Liver (tissue), 9 donors: ENCODE data around the gene TXNDC12. TPM values are rescaled to one million over a fixed set of nuclear protein-coding genes. Genes with fewer than 3 reads are reported as not detected.

Experiments used
- DNase-seq: peaks from one replicate; pipeline ENCODE4 v3.0.0-alpha.2; 2017; ENCODE audit warnings: low spot score
- H3K27ac ChIP-seq, 2 donors: one replicate each; pipeline ENCODE4 v1.7.0; 2013; ENCODE audit warnings: inconsistent platforms in 2 of 2, low read length in 2 of 2, control low read depth in 1 of 2, low read depth in 1 of 2, mild to moderate bottlenecking in 1 of 2
- H3K27me3 ChIP-seq, 4 donors: one replicate each; pipeline versions ENCODE4 v1.6.1 to v1.7.0; 2013; ENCODE audit warnings: low read length in 3 of 4, inconsistent platforms in 1 of 4, mild to moderate bottlenecking in 1 of 4, moderate library complexity in 1 of 4; ENCODE audit not compliant: control insufficient read depth in 4 of 4, insufficient read depth in 4 of 4
- H3K36me3 ChIP-seq, 4 donors: one replicate each; pipeline versions ENCODE4 v1.6.1 to v1.7.0; 2013; ENCODE audit warnings: low read length in 3 of 4, mild to moderate bottlenecking in 3 of 4, low read depth in 1 of 4, moderate library complexity in 1 of 4; ENCODE audit not compliant: control insufficient read depth in 4 of 4, insufficient read depth in 3 of 4
- H3K4me1 ChIP-seq, 4 donors: one replicate each; pipeline versions ENCODE4 v1.6.1 to v1.7.0; 2013; ENCODE audit warnings: low read length in 3 of 4, mild to moderate bottlenecking in 3 of 4, moderate library complexity in 1 of 4; ENCODE audit not compliant: control insufficient read depth in 4 of 4, insufficient read depth in 4 of 4
- H3K4me3 ChIP-seq, 3 donors: one replicate each; pipeline versions ENCODE4 v1.6.1 to v1.7.0; 2013; ENCODE audit warnings: low read length in 3 of 3, control low read depth in 1 of 3, low read depth in 1 of 3, mild to moderate bottlenecking in 1 of 3
- H3K9ac ChIP-seq, 2 donors: one replicate each; pipeline ENCODE4 v1.7.0; 2013; ENCODE audit warnings: low read length in 2 of 2, mild to moderate bottlenecking in 2 of 2, moderate library complexity in 2 of 2, control low read depth in 1 of 2, low read depth in 1 of 2
- H3K9me3 ChIP-seq, 4 donors: one replicate each; pipeline versions ENCODE4 v1.6.1 to v1.7.0; 2013; ENCODE audit warnings: low read length in 3 of 4; ENCODE audit not compliant: control insufficient read depth in 4 of 4
- CTCF ChIP-seq: fragments of 150-350 bp; IDR thresholded peaks from 2 replicates; pipeline ENCODE4 v1.5.1; 2017; ENCODE audit warnings: improper control_type of control experiment, low read depth, low read length; ENCODE audit not compliant: missing input control
- EGR1 ChIP-seq, 2 donors: IDR thresholded peaks; 2 replicates each; pipeline ENCODE4 v1.6.1; 2016 to 2018; ENCODE audit warnings: antibody characterized with exemption in 2 of 2, low read depth in 2 of 2
- FOXA1 ChIP-seq: IDR thresholded peaks from 2 replicates; pipeline ENCODE4 v1.6.1; 2016; ENCODE audit warnings: antibody characterized with exemption
- FOXA2 ChIP-seq: IDR thresholded peaks from 2 replicates; pipeline ENCODE4 v1.6.1; 2016; ENCODE audit warnings: antibody characterized with exemption
- GABPA ChIP-seq, 2 donors: IDR thresholded peaks in 1 of 2; conservative IDR thresholded peaks in 1 of 2; 2 replicates each; pipeline ENCODE4 v1.6.1; 2016; ENCODE audit warnings: antibody characterized with exemption in 2 of 2, mild to moderate bottlenecking in 1 of 2, moderate library complexity in 1 of 2
- HNF4A ChIP-seq, 2 donors: conservative IDR thresholded peaks; 2 replicates each; pipeline ENCODE4 v1.6.1; 2016; ENCODE audit warnings: antibody characterized with exemption in 2 of 2, mild to moderate bottlenecking in 2 of 2
- HNF4G ChIP-seq: IDR thresholded peaks from 2 replicates; pipeline ENCODE4 v1.6.1; 2016; ENCODE audit warnings: antibody characterized with exemption
- JUND ChIP-seq, 2 donors: IDR thresholded peaks; 2 replicates each; pipeline ENCODE4 v1.6.1; 2016; ENCODE audit warnings: antibody characterized with exemption in 2 of 2
- NR2F2 ChIP-seq: IDR thresholded peaks from 2 replicates; pipeline ENCODE4 v1.6.1; 2016; ENCODE audit warnings: antibody characterized with exemption
- RAD21 ChIP-seq, 2 donors: IDR thresholded peaks; 2 replicates each; pipeline ENCODE4 v1.6.1; 2016; ENCODE audit warnings: antibody characterized with exemption in 2 of 2, mild to moderate bottlenecking in 2 of 2
- SP1 ChIP-seq: IDR thresholded peaks from 2 replicates; pipeline ENCODE4 v1.6.1; 2018; ENCODE audit warnings: antibody characterized with exemption, mild to moderate bottlenecking
- TAF1 ChIP-seq: conservative IDR thresholded peaks from 2 replicates; pipeline ENCODE4 v1.6.1; 2016; ENCODE audit warnings: antibody characterized with exemption, mild to moderate bottlenecking
- YY1 ChIP-seq: IDR thresholded peaks from 2 replicates; pipeline ENCODE4 v1.6.1; 2016; ENCODE audit warnings: antibody characterized with exemption, mild to moderate bottlenecking
- ZBTB33 ChIP-seq: IDR thresholded peaks from 2 replicates; pipeline ENCODE4 v1.6.1; 2016; ENCODE audit warnings: antibody characterized with exemption
- WGBS: extraction: QIAGEN DNeasy Blood & Tissue Kit; methylation state at CpG from one replicate; pipeline ENCODE4 v1.1.7; 2013; 5-methylcytosine and 5-hydroxymethylcytosine counted together
- polyA plus RNA-seq, 2 donors: library from polyadenylated mRNA; stranded (reverse) in 1 of 2; unstranded in 1 of 2; fragments of 200-250 nt in 1 of 2; fragments of >200 nt in 1 of 2; fragmentation: Nextera tagmentation in 1 of 2; extraction: Ambion mirVana in 1 of 2; gene quantifications; one replicate each; pipeline versions ENCODE4 v1.2.1 to v1.2.3, GENCODE V29; 2013 to 2015
- total RNA-seq, 2 donors: library from RNA; depleted of rRNA; stranded (reverse); fragments of >200 nt; gene quantifications; one replicate each; pipeline ENCODE4 v1.2.3, GENCODE V29; 2014
- TF ChIP-seq, protein P1 (sequence below): IDR thresholded peaks from 2 replicates; pipeline ENCODE4 v1.6.1; 2016; ENCODE audit warnings: antibody characterized with exemption
- TF ChIP-seq, protein P2 (sequence below): IDR thresholded peaks from 2 replicates; pipeline ENCODE4 v1.6.1; 2016; ENCODE audit warnings: antibody characterized with exemption
- donor health status: healthy.
- donor health status: healthy.
- donor health status: healthy.
- donor health status: healthy.
- donor health status: healthy.

The TXNDC12 gene
- total and polyA plus RNA-seq, 4 donors = 17.5 to 35.8 (median 20.7) TPM

DNA sequence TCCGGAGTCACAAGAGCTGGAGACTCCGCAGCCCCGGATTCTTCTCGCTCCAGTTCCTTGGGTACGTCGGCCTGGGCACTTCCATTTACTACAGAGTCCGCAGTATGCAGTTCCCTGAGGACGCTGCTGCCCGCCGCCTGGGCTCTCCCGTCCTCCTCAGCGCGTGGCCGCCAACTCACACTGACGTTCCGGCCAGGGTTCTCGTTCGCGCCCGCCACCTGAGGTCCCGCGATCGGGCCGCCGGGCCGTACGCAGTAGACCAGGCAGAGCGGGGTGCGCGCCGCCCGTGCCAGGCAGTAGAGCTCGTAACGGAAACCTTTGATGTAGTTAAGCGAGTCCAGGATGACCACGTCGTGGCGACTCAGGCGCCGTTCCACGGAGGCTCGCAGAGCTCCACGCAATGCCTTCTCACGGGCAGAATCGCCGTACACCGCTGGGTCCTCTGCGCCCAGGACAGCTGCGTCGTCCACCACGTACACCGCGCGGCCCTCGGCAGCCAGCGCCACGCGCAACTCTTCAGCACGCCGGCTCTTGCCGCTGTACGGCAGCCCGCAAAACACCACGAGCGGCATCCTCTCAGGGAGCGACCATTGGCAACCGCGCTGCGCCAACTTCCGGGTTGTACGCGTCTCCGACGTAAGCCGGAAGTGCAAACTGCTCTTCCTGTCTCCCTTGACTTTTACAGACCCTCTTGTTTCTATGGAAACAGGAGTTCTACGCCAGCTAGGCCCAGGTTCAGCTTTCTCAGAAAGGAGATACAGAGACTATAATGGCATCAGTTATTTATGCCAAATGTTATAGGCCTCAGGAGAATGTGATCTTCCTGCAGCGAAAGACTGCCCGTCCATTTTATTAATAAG is 21.6 kb downstream of the TXNDC12 start, which contains the start of gene KTI12:
Gene KTI12 (minus strand): TSS at position 621 of the 860 bp plus-strand sequence. CDS start 49 bp downstream, at position 572.
- Histone ChIP-seq H3K9ac (peak within 1 kb of the TSS; percentile 26 to 82), H3K9me3 (no peaks in the 10 kb centered on the region), H3K4me1 (peaks cover 8 to 41% (median 33%) of the 10 kb centered on the region in 4 donors)

DNA sequence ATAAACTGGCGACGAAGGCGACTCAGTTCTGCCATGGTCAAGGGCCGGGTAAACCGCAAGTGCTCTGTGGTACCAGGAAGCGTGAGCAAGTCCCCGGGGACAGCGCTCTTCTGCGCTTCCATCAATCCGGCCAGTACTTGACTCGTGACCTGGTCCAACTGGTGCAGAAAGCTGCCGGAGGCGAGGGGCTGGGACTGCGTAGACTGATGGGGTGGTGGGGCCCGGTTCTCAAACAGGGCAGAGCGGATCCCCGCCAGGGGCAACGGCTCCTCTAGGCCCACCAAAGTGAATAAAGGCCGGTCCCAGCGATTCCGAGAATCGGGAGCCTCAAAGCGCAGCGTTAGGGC is 22.2 kb downstream of the TXNDC12 start:
- Histone ChIP-seq H3K9ac (peak overlapping the region; percentile 26 to 82), H3K27me3 (no peaks in the 10 kb centered on the region), H3K9me3 (no peaks in the 10 kb centered on the region), H3K27ac (peak overlapping the region; percentile 90 to 92), H3K4me1 (peaks cover 7 to 40% (median 31%) of the 10 kb centered on the region in 4 donors), H3K4me3 (peak overlapping the region; percentile 82 to 99 (median 97)), H3K36me3 (peaks cover 0 to 5% (median 1%) of the 10 kb centered on the region in 4 donors)
- WGBS = 4% methylated on average over 24 of the region's 24 CpGs
- DNase-seq = peak; percentile 39
- TF ChIP-seq CTCF = no peak
- no peak for TF ChIP-seq TAF1
- TF ChIP-seq SP1 = no peak

More for the DNA sequence above, 21.6 kb downstream of the TXNDC12 start, which contains the start of gene KTI12:
- DNase-seq = peak; percentile 80
- TF ChIP-seq, protein P1, sequence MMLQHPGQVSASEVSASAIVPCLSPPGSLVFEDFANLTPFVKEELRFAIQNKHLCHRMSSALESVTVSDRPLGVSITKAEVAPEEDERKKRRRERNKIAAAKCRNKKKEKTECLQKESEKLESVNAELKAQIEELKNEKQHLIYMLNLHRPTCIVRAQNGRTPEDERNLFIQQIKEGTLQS = no peak
- TF ChIP-seq FOXA1 (no peak), NR2F2 (peak; percentile 22), GABPA (IDR thresholded peaks at IDR 0.05 in 1 of 2, conservative IDR thresholded peaks at IDR 0.05 in 1 of 2) (peak; percentile 82 to 94), YY1 (peak; percentile 95), EGR1 (IDR thresholded peaks at IDR 0.05; ENCODE audit: low read depth in 2 of 2) (peak; percentile 30 to 80), SP1 (peak; percentile 10)
- TF ChIP-seq, protein P2, sequence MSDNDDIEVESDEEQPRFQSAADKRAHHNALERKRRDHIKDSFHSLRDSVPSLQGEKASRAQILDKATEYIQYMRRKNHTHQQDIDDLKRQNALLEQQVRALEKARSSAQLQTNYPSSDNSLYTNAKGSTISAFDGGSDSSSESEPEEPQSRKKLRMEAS = peak; percentile 47
- Histone ChIP-seq H3K27me3 (no peaks in the 10 kb centered on the region), H3K36me3 (peaks cover 0 to 5% (median 1%) of the 10 kb centered on the region in 4 donors), H3K27ac (peak within 1 kb of the TSS; percentile 90 to 92), H3K4me3 (peak within 1 kb of the TSS; percentile 82 to 99 (median 97))
- WGBS = 3% methylated on average over 78 of the region's 78 CpGs

- no peaks in the 10 kb centered on the region for H3K27me3 ChIP-seq
- peaks cover 0 to 5% (median 0%) of the 10 kb centered on the region in 4 donors for H3K36me3 ChIP-seq
- no peaks in the 10 kb centered on the region for H3K9me3 ChIP-seq
- DNase-seq = no peak
- H3K9ac ChIP-seq = peak overlapping the region in 1 of 2 donors; percentile 42
- peak overlapping the region; percentile 82 to 99 (median 97) for H3K4me3 ChIP-seq
- no peak for TF ChIP-seq JUND (IDR thresholded peaks at IDR 0.05)
- no peak for TF ChIP-seq NR2F2
- no peak for TF ChIP-seq HNF4G
- TF ChIP-seq RAD21 (IDR thresholded peaks at IDR 0.05) = no peak
- TF ChIP-seq GABPA (IDR thresholded peaks at IDR 0.05 in 1 of 2, conservative IDR thresholded peaks at IDR 0.05 in 1 of 2) = no peak
- TF ChIP-seq HNF4A (conservative IDR thresholded peaks at IDR 0.05) = no peak
- no peak for TF ChIP-seq TAF1
- no peak for TF ChIP-seq FOXA1
- TF ChIP-seq, protein P1 = no peak
- no peak for TF ChIP-seq FOXA2
- no peak for TF ChIP-seq SP1
- no peak for TF ChIP-seq EGR1 (IDR thresholded peaks at IDR 0.05; ENCODE audit: low read depth in 2 of 2)
- TF ChIP-seq CTCF = no peak
- no peak for TF ChIP-seq ZBTB33
- H3K4me1 ChIP-seq = peaks cover 7 to 37% (median 29%) of the 10 kb centered on the region in 4 donors
- WGBS = 57% methylated on average over 5 of the region's 5 CpGs
- no peak overlapping the region for H3K27ac ChIP-seq
Observed at GRCh38 chr1:52032124-52032784, 22.7 kb downstream of the TXNDC12 start.
